Measurements from ENCODE around the gene AKR1B1.
A peak's percentile ranks its signal among the peaks of the same experiment; 100 is the strongest.
"Not testable (repeated sequence)": the region's sequence is repeated elsewhere in the genome, so short reads cannot be mapped to it uniquely, and the experiment has no call there.

The AKR1B1 gene

DNA sequence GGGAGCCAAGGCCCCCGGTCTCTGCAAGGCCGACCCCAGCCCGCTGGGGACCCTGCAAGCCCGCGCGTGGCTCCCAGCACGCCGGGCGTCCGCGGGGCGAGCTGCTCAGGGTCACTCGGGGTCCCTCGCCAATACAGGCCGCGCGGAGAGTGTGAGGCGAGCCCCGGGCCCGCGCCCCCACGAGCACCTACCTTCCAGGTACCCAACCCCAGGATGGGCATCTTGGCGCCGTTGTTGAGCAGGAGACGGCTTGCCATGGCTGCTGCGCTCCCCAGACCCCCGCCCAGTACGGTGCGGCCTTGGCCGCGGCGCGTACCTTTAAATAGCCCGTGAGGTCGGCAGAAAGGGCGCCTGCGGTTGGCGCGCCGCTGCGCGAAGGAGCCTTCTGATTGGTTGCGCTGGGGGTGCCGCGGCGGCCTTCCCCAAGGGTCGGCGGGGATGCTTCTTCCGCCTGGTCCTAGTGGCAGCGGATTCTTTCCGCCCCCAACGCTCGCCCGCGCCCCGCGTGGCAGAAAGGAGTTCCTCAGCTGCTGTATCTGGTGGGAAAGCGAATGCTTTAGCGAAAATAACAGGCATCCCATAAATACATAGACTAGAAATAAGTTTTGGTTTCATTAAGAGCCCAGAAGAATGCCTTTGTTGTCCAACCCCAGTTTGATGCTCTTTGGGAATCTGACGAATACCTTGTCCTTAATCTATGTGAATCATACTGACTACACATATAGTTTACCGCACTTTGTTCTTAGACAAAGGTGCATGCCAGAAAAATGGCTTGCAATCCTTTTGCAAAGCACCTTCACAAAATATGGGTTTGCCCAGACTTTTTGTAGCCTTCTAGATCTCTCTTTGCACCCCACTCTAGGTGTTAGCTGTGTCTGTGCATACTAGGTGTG lies at the start of gene AKR1B1:
TSS of gene AKR1B1 (minus strand) at position 295 of the 893 bp plus-strand sequence. CDS start at position 257, 38 bp downstream.
- Histone ChIP-seq H3K4me3 (ENCODE audit: low read depth, low read length) (peak within 1 kb of the TSS; percentile 95), H3K9ac (ENCODE audit: low read depth, low read length) (peak within 1 kb of the TSS; percentile 76), H3K27me3 (ENCODE audit: control insufficient read depth, insufficient read depth, low read length) (peaks cover 10% of the 10 kb centered on the region), H3K4me1 (ENCODE audit: control insufficient read depth, insufficient read depth, low read length) (peaks cover 3% of the 10 kb centered on the region), H3K36me3 (ENCODE audit: control insufficient read depth, insufficient read depth, low read length) (no peaks in the 10 kb centered on the region), H3K9me3 (ENCODE audit: control insufficient read depth, insufficient read depth, low read length) (no peaks in the 10 kb centered on the region)

DNA sequence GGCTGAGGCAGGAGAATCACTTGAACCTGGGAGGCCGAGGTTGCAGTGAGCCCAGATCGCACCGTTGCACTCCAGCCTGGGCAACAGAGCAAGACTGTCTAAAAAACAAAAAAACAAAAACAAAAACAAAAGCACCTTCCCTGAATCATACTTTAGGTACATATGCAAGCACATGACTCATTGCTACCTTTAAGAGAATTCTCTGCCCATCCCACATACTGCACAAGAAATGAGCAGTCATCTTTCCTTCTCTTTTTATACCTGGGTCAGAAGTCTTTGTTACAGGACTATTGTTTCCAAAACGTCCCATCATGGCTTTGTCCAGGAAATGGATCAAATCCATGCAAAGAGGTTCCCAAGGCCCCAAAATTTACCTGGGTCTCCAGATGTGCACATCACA lies 47.0 kb upstream of the AKR1B1 start:
- no peak overlapping the region for H3K4me3 ChIP-seq (ENCODE audit: low read depth, low read length)
- no peaks in the 10 kb centered on the region for H3K27me3 ChIP-seq (ENCODE audit: control insufficient read depth, insufficient read depth, low read length)
- no peaks in the 10 kb centered on the region for H3K9me3 ChIP-seq (ENCODE audit: control insufficient read depth, insufficient read depth, low read length)
- no peaks in the 10 kb centered on the region for H3K4me1 ChIP-seq (ENCODE audit: control insufficient read depth, insufficient read depth, low read length)
- H3K9ac ChIP-seq (ENCODE audit: low read depth, low read length), result no peak overlapping the region
- H3K36me3 ChIP-seq (ENCODE audit: control insufficient read depth, insufficient read depth, low read length), result no peaks in the 10 kb centered on the region

DNA sequence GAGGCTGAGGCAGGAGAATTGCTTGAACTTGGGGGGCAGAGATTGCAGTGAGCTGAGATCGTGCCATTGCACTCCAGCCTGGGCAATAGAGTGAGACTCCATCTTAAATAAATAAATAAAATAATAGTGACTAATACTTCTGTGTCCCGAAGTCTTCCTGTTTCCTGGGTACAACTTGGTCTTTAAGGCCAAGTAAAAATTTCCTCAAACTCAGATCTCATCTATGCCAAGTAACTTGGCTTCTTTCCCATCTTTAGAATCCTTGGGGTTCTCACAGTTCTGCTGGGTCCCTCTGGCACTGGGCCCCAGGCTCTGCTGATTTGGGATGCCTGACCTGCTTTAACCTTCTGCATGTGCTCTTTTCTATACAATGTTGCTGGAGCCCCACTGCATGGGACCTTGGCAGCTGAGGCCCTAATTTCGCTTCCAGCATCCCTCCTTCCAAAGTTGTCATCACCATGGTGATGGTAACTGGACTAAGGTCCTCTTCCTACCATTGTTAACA lies 45.8 kb upstream of the AKR1B1 start:
- H3K9me3 ChIP-seq (ENCODE audit: control insufficient read depth, insufficient read depth, low read length), result no peaks in the 10 kb centered on the region
- no peak overlapping the region for H3K9ac ChIP-seq (ENCODE audit: low read depth, low read length)
- no peak overlapping the region for H3K4me3 ChIP-seq (ENCODE audit: low read depth, low read length)

DNA sequence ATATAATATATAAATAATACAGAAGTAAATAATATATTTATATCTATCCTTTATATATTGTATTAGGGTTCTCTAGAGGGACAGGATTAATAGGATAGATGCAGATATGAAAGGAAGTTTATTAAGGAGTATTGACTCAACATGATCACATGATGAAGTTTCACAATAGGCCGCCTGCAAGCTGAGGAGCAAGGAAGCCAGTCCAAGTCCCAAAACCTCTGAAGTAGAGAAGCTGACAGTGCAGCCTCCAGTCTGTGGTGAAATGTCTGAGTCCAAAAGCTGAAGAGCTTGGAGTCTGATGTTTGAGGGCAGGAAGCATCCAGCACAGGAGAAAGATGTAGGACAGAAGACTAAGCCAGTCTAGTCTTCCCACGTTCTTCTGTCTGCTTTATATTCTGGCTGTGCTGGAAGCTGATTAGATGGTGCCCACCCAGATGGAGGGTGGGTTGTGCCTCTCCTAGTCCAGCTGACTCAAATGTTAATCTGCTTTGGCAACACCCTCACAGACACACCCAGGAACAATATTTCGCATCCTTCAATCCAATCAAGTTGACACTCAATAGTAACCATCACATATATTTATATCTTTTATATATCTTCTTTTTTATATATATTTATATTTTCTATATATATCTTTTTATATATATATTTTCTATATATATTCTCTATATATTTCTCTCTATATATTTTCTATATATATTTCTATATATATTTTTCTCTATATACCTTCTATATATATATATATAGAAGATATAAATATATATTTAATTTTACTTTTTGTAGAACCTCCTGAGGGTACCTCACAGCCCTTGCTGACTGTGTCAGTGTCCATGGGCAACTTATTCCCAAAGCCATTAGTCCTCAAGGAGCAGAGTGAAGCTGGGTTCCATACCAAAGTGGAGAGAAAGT lies 43.8 kb upstream of the AKR1B1 start:
- no peaks in the 10 kb centered on the region for H3K4me1 ChIP-seq (ENCODE audit: control insufficient read depth, insufficient read depth, low read length)
- H3K4me3 ChIP-seq (ENCODE audit: low read depth, low read length), result no peak overlapping the region
- H3K9me3 ChIP-seq (ENCODE audit: control insufficient read depth, insufficient read depth, low read length), result no peaks in the 10 kb centered on the region
- no peak overlapping the region for H3K9ac ChIP-seq (ENCODE audit: low read depth, low read length)
- no peaks in the 10 kb centered on the region for H3K36me3 ChIP-seq (ENCODE audit: control insufficient read depth, insufficient read depth, low read length)
- H3K27me3 ChIP-seq (ENCODE audit: control insufficient read depth, insufficient read depth, low read length), result no peaks in the 10 kb centered on the region

More for the DNA sequence above, 45.8 kb upstream of the AKR1B1 start:
- Histone ChIP-seq H3K4me1 (ENCODE audit: control insufficient read depth, insufficient read depth, low read length) (no peaks in the 10 kb centered on the region), H3K36me3 (ENCODE audit: control insufficient read depth, insufficient read depth, low read length) (no peaks in the 10 kb centered on the region), H3K27me3 (ENCODE audit: control insufficient read depth, insufficient read depth, low read length) (no peaks in the 10 kb centered on the region)

DNA sequence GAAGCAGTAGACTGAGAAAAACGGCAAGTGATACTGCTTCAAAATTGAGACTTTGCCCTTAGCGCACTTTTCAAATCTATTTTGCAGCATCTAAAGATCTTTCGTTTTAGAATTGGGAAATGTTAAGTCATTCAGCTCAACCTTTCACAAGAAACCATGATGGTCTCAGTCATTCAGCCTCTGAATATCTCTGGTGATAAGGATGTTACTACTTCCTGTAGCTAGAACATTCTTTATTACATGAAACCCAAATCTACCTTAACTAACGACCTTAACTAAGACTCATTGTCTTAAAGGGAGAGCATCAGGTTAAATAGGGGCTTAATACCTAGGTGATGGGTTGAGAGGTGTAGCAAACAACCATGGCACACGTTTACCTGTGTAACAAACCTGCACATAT lies 42.1 kb upstream of the AKR1B1 start:
- Histone ChIP-seq H3K27me3 (ENCODE audit: control insufficient read depth, insufficient read depth, low read length) (no peaks in the 10 kb centered on the region), H3K9me3 (ENCODE audit: control insufficient read depth, insufficient read depth, low read length) (no peaks in the 10 kb centered on the region), H3K4me3 (ENCODE audit: low read depth, low read length) (no peak overlapping the region), H3K9ac (ENCODE audit: low read depth, low read length) (no peak overlapping the region), H3K36me3 (ENCODE audit: control insufficient read depth, insufficient read depth, low read length) (no peaks in the 10 kb centered on the region), H3K4me1 (ENCODE audit: control insufficient read depth, insufficient read depth, low read length) (no peaks in the 10 kb centered on the region)

DNA sequence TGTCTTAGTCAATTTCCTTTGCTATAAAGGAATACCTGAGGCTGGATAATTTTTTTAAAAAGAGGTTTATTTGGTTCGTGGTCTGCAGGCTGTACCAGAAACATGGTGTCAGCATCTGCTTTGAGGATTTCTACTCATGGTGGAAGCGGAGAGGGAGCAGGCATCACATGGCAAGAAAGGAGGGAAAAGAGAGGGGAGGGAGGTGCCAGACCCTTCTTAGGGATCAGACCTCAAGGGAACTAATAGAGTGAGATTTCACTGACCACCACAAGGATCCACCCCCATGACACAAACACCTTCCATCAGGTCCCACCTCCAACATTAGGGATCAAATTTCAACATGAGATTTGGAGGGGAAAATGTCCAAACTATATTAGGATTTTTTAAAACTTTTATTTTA lies 41.5 kb upstream of the AKR1B1 start:
- H3K4me1 ChIP-seq (ENCODE audit: control insufficient read depth, insufficient read depth, low read length), result no peaks in the 10 kb centered on the region

DNA sequence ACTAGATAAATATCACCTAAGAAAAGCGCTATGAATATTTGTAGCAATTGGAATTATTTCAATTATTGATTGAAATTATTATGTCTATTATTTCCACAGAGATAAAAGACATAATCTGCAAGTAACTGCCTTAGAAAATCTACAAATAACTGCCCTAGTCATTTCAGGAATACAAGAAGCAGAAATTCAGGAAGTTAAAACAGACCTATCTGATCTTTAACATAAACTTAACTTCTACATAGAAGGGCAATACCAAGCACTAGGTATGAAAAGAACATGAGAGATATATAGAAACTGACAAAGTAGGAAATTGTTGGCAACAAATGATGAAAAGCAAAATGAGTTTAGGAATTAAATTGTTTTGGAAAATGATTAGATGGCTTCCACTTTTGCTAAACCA lies 36.6 kb upstream of the AKR1B1 start:
- Histone ChIP-seq H3K36me3 (ENCODE audit: control insufficient read depth, insufficient read depth, low read length) (no peaks in the 10 kb centered on the region), H3K9ac (ENCODE audit: low read depth, low read length) (no peak overlapping the region), H3K4me3 (ENCODE audit: low read depth, low read length) (no peak overlapping the region), H3K9me3 (ENCODE audit: control insufficient read depth, insufficient read depth, low read length) (no peaks in the 10 kb centered on the region), H3K4me1 (ENCODE audit: control insufficient read depth, insufficient read depth, low read length) (no peaks in the 10 kb centered on the region), H3K27me3 (ENCODE audit: control insufficient read depth, insufficient read depth, low read length) (no peaks in the 10 kb centered on the region)

More for the DNA sequence above, 41.5 kb upstream of the AKR1B1 start:
- Histone ChIP-seq H3K9me3 (ENCODE audit: control insufficient read depth, insufficient read depth, low read length) (no peaks in the 10 kb centered on the region), H3K36me3 (ENCODE audit: control insufficient read depth, insufficient read depth, low read length) (no peaks in the 10 kb centered on the region), H3K4me3 (ENCODE audit: low read depth, low read length) (no peak overlapping the region), H3K27me3 (ENCODE audit: control insufficient read depth, insufficient read depth, low read length) (no peaks in the 10 kb centered on the region), H3K9ac (ENCODE audit: low read depth, low read length) (no peak overlapping the region)

DNA sequence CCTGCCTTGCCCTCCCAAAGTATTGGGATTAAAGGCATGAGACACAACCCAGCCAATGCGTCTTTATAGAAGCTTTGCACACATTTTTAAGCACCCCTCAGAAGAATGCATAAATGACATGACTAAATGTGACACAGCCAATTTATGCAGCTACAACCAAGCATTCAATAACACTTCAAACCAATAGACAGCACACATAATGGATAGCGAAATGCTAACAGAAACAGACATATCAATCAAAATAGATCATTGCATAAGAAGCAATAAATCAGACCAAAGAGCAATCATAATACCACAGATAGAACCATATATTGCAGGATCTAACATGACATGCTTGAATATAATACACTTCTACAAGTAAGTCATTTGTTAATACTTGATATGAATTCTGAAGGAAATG lies 34.2 kb upstream of the AKR1B1 start:
- Histone ChIP-seq H3K4me3 (ENCODE audit: low read depth, low read length) (no peak overlapping the region), H3K9ac (ENCODE audit: low read depth, low read length) (no peak overlapping the region), H3K27me3 (ENCODE audit: control insufficient read depth, insufficient read depth, low read length) (no peaks in the 10 kb centered on the region), H3K4me1 (ENCODE audit: control insufficient read depth, insufficient read depth, low read length) (no peaks in the 10 kb centered on the region), H3K36me3 (ENCODE audit: control insufficient read depth, insufficient read depth, low read length) (no peaks in the 10 kb centered on the region), H3K9me3 (ENCODE audit: control insufficient read depth, insufficient read depth, low read length) (no peaks in the 10 kb centered on the region)

DNA sequence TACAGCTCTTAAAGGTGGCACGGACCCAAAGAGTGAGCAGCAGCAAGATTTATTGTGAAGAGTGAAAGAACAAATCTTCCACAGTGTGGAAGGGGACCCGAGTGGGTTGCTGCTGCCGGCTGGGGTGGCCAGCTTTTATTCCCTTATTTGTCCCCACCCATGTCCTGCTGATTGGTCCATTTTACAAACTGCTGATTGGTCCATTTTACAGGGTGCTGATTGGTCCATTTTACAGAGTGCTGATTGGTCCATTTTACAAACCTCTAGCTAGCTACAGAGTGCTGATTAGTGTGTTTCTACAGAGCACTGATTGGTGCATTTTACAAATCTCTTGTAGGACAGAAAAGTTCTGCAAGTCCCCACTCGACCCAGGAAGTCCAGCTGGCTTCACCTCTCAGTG lies 28.8 kb upstream of the AKR1B1 start:
- not testable (repeated sequence) for H3K9me3 ChIP-seq (ENCODE audit: control insufficient read depth, insufficient read depth, low read length); H3K27me3 ChIP-seq (ENCODE audit: control insufficient read depth, insufficient read depth, low read length); H3K4me1 ChIP-seq (ENCODE audit: control insufficient read depth, insufficient read depth, low read length); H3K9ac ChIP-seq (ENCODE audit: low read depth, low read length); H3K4me3 ChIP-seq (ENCODE audit: low read depth, low read length); H3K36me3 ChIP-seq (ENCODE audit: control insufficient read depth, insufficient read depth, low read length)

DNA sequence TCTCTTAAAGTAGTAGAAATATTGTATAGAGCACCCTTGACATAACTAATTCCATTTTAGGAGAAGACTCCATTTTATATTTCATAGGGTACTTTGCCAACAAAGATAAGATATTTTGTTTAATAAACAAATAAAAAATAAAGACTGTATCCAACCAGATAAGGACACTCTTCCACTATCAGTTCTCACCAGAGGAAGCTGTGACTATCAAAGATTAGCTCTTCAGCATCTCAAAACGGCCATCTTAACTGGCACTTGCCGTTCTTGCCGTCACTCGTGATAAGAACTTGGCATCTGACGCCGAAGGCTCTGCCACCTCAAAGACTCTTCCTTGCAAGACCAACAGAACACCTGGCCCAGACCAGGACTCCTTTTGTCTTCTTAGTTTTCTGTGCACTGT lies 26.3 kb upstream of the AKR1B1 start:
- no peaks in the 10 kb centered on the region for H3K9me3 ChIP-seq (ENCODE audit: control insufficient read depth, insufficient read depth, low read length)
- no peak overlapping the region for H3K4me3 ChIP-seq (ENCODE audit: low read depth, low read length)
- H3K27me3 ChIP-seq (ENCODE audit: control insufficient read depth, insufficient read depth, low read length), result no peaks in the 10 kb centered on the region
- no peaks in the 10 kb centered on the region for H3K36me3 ChIP-seq (ENCODE audit: control insufficient read depth, insufficient read depth, low read length)
- H3K4me1 ChIP-seq (ENCODE audit: control insufficient read depth, insufficient read depth, low read length), result peaks cover 2% of the 10 kb centered on the region
- no peak overlapping the region for H3K9ac ChIP-seq (ENCODE audit: low read depth, low read length)

DNA sequence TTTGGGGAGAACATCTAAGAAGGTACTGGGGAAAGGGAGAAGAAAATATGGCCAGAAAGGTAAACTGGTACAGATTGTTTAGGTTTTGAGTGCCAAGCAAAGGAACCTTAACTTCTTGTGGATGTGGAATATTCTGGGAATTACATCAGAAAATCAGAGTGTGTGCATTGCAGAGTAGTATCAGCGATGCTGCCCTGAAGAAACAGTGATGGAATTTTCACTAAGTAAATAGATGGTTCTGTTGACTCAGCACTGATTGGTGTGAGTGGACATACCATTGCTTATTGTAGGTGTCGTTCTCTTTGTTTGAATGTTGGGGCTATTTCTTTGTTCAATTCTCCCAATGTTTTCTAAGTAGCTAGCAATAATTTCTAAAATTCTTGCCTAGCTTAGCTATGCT lies 24.4 kb upstream of the AKR1B1 start:
- no peak overlapping the region for H3K9ac ChIP-seq (ENCODE audit: low read depth, low read length)
- no peaks in the 10 kb centered on the region for H3K36me3 ChIP-seq (ENCODE audit: control insufficient read depth, insufficient read depth, low read length)
- peaks cover 2% of the 10 kb centered on the region for H3K4me1 ChIP-seq (ENCODE audit: control insufficient read depth, insufficient read depth, low read length)
- no peaks in the 10 kb centered on the region for H3K27me3 ChIP-seq (ENCODE audit: control insufficient read depth, insufficient read depth, low read length)
- no peak overlapping the region for H3K4me3 ChIP-seq (ENCODE audit: low read depth, low read length)
- no peaks in the 10 kb centered on the region for H3K9me3 ChIP-seq (ENCODE audit: control insufficient read depth, insufficient read depth, low read length)
